GM19395 (cell line): Measurements from ENCODE around the gene MX1.

Experiments
- ATAC-seq: cut with Tn5 transposase; IDR thresholded peaks from one replicate; pipeline ENCODE4 v1.9.1; 2021; ENCODE audit warnings: mild to moderate bottlenecking, moderate library complexity; ENCODE audit not compliant: unreplicated experiment

Gene MX1

DNA sequence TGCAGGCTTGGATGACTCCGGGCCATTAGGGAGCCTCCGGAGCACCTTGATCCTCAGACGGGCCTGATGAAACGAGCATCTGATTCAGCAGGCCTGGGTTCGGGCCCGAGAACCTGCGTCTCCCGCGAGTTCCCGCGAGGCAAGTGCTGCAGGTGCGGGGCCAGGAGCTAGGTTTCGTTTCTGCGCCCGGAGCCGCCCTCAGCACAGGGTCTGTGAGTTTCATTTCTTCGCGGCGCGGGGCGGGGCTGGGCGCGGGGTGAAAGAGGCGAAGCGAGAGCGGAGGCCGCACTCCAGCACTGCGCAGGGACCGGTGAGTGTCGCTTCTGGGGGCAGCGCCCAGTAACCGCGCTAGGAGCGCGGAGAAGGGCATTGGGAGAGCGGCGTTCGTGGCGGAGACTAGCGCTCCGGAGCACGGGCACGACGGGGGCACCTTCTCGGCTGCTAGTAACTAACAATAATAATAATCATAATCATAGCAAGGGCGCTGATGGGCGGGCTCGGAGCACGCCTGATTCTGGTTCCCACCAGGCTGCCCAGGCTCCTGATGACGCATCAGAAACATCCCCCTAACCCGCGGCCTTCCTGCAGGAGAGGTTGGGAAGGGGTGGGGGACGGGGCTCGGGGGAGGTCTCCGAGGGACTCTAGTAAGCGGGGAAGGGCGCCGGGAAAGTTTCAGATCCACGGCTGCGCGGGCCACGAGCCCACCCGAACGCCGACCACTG lies at the start of gene MX1:
Gene MX1, plus strand, starts transcription at position 286 of the 722 bp plus-strand sequence. CDS start 5,832 bp downstream, outside the sequence.
- ATAC-seq = peak; percentile 86

- ATAC-seq = no peak
Observed at GRCh38 chr21:41377715-41378114, 48.3 kb upstream of the MX1 start.

DNA sequence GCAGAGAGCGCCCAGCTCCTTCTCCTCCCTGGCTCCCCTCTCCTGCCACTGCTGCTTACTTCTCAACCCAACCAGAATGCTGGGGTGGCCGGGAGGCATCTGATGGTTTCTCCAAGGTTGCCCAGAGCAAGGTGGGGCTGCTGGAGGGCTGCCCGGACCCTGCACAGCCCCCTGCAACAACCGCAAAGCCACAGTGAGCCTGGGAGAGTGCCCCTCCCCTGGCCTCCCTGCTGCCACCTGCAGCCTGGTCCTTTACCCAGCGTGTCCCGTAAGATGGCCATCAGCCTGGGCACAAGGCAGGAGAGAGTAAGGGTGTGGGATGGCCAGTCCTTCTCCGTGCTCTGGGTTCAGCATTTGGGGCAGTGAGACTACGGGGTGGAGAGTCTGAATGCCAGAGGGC lies 47.2 kb upstream of the MX1 start:
- no peak for ATAC-seq

DNA sequence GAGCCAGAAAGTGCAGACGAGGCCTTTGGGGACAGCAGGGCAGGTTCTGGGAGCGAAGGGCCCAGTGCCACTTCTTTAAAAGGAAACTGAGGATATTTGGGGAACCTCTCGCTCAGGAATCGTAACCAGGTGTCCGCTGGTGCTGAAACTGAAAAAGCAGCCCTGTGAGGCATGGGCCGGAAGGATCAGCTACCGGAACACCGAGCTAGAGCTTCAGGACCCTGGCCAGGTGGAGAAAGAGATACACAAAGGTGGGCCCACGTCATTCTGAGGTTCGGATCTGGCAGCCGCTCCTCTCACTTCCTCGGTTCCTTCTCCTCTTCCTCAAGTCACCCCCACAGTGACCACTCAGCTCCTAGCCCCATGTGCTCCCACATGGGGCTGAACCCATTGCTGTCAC lies 46.1 kb upstream of the MX1 start:
- ATAC-seq = no peak

DNA sequence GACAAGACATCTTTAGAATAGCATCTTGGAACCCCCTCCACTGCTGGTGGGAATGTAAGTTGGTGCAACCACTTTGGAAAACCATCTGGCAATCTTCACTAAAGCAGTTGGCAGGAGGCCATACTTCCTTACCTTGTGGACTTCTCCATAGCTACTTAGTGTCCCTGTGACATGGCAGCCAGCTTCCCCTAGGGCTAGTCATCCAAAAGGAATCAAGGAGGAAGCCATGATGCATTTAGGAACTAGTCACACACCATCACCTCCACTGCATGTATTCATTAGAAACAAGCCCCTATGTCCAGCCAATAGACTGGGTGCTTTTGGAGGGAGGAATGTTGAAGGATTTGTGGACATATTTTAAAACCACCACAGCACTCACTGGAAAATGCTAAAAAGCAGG lies 44.3 kb upstream of the MX1 start:
- no peak for ATAC-seq

GRCh38 chr21:41387042-41387819 lies 38.8 kb upstream of the MX1 start:
- ATAC-seq = no peak

GRCh38 chr21:41387824-41388223 lies 38.2 kb upstream of the MX1 start:
- ATAC-seq = no peak

DNA sequence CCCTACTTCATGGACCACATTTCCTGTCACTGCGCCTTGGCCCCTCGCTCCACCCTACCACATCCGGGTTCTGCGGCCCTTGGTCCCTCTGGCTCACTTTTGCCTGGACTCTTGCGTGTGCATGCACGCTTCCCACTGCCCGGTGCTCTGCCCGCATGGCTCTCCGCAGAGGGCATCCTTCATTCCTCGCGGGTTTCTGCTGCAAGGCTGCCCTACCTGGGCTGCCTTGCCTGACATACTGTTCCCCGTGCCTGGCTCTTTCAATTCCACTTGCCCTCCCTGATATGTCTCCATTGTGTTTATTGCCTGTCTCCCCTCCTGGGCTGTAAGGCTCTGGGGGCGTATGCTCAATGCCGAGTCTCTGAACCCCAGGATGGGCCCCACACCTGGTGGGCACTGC lies 37.8 kb upstream of the MX1 start:
- ATAC-seq = no peak

DNA sequence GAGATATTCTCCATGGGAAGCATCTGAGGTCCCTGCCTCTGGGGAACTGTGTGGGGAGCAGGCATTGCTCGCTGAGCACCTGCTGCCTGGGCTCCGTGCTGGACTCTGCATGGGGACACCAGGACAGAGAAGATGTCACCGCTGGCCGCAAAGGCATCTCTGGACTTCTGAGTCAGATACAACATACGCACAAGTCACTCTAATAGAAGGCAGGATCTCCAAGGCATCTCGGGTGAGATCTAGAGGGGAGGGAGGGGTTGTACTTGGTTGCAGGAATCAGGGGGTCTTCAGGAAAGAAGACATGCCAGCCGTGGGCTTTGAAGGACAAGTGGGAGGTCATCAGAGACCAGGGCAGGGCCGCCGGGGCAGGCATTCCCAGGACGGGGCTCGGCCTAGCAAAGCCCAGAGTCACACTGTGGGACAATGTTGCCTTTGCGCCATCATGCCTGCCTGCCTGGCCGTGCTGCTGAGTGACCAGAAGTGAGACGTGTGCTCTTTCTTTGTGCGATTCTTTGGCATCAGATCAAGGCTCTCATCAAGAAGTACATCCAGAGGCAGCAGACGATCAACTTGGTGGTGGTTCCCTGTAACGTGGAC lies 35.9 kb upstream of the MX1 start:
- no peak for ATAC-seq

- no peak for ATAC-seq
Observed at GRCh38 chr21:41393876-41394465, 32.1 kb upstream of the MX1 start.

DNA sequence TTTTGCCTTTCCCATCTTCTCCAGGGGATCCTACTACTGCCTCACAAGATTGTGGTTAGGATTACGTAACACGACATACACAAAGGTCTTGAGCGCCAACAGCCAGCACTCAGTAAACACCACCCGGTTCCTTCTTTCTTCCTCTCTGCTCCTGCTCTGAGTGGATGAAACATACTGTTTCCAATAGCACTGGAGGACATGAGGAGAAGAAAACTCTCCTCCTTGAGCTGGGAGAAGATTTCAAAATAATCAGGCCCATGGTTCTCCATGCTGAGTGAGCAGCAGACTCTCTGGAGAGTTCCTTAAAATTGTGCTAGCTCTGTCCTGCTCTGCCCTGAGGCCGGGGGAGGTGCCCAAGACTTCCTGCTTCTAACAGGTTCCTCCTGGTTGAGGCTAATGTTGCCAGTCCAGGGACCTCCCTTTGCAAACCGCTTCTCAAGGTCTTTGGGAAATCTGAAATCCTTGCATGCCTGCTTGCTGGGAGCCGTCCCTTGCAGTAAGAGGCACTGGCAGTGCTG lies 29.4 kb upstream of the MX1 start:
- ATAC-seq = no peak

DNA sequence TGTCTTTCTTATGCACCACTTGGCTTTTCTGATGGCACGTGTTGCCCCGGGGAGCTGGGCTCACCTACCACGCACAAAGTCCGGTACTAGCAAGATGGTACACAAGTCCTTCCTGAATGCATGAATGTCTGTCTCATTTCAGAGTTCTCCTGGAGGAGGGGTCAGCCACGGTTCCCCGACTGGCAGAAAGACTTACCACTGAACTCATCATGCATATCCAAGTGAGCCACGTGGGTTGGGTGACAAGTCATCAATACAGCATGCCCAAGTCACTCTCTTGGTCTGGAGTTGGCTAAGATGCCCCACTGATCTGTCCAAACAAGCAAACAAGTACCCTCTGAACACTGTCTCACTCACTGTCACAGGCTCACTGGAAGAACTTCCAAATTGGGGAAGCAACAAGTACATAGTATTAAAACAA lies 28.6 kb upstream of the MX1 start:
- no peak for ATAC-seq

DNA sequence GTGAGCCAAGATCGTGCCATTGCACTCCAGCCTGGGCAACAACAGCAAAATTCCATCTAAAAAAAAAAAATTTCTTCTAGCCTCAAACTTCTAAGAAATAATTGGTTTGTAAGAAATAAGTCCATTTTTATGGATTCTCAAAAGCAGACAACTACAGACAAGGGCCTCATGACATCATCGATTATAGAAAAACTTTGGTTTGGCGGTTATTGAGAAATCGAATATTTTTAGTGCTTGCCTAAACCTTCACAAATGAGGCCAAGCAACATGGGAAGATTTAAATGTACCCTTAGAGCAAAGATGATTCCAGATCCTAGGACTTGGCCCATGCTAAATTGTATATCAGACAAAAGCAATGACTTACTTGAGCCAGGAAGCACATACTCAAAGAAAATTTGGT lies 27.8 kb upstream of the MX1 start:
- ATAC-seq = no peak

GRCh38 chr21:41398831-41399230 lies 27.2 kb upstream of the MX1 start:
- ATAC-seq = no peak

DNA sequence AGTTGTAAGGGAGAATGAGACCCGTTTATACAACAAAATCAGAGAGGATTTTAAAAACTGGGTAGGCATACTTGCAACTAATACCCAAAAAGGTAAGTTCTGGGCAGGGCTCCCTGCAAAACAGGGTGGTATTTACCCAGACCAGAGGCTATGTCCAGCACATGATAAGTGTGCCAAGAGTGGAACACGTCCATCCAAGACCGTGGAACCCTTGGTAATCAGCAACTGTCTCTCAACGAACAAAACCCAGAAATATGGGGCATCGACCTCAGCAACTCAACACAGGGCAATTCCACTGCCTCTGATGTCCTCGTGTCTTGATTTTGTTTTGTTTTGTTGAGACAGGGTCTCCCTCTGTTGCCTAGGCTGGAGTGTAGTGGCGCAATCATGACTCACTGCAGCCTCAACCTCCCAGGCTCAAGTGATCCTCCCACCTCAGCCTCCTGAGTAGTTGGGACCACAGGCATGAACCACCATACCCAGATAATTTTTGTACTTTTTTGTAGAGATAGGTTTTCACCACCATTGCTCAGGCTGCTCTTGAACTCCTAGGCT lies 26.7 kb upstream of the MX1 start:
- ATAC-seq = no peak

- no peak for ATAC-seq
Observed at GRCh38 chr21:41402231-41402630, 23.8 kb upstream of the MX1 start.

- ATAC-seq = no peak
Observed at GRCh38 chr21:41402796-41403195, 23.2 kb upstream of the MX1 start.

GRCh38 chr21:41403331-41403730 lies 22.7 kb upstream of the MX1 start:
- no peak for ATAC-seq

GRCh38 chr21:41403966-41404365 lies 22.1 kb upstream of the MX1 start:
- ATAC-seq = no peak

- no peak for ATAC-seq
Observed at GRCh38 chr21:41405321-41405720, 20.7 kb upstream of the MX1 start.

- ATAC-seq = no peak
Observed at GRCh38 chr21:41406340-41406739, 19.7 kb upstream of the MX1 start.
